ENCODE measurements around the gene ARHGEF4.

Gene ARHGEF4

GRCh38 chr2:130912471-130912870 is 75.8 kb downstream of the ARHGEF4 start:
- TF ChIP-seq TARDBP (IDR thresholded peaks at IDR 0.05): no peak
- no peak for TF ChIP-seq ZNF384 (IDR thresholded peaks at IDR 0.05)
- no peak for TF ChIP-seq BHLHE40 (IDR thresholded peaks at IDR 0.05; ENCODE audit: borderline replicate concordance)
- no peak for TF ChIP-seq SP1 (IDR thresholded peaks at IDR 0.05)
- TF ChIP-seq SUZ12 (IDR thresholded peaks at IDR 0.05): no peak
- TF ChIP-seq CTBP1 (IDR thresholded peaks at IDR 0.05; ENCODE audit: borderline replicate concordance): no peak
- CTCF ChIA-PET: no interaction called here
- no peak for DNase-seq (ENCODE audit: extremely low spot score)
- POLR2A ChIA-PET: no interaction called here

GRCh38 chr2:130913891-130914290 is 77.2 kb downstream of the ARHGEF4 start:
- ChIA-PET POLR2A (no interaction called here), CTCF (no interaction called here)
- no peak for DNase-seq (ENCODE audit: extremely low spot score)
- no peak for TF ChIP-seq LEF1 (IDR thresholded peaks at IDR 0.05; ENCODE audit: borderline replicate concordance)
- no peak for TF ChIP-seq L3MBTL2 (conservative IDR thresholded peaks at IDR 0.05)
- no peak for TF ChIP-seq TARDBP (IDR thresholded peaks at IDR 0.05)
- no peak for TF ChIP-seq ZNF384 (IDR thresholded peaks at IDR 0.05)
- TF ChIP-seq FOXM1 (IDR thresholded peaks at IDR 0.05; ENCODE audit: borderline replicate concordance): no peak
- TF ChIP-seq HDGF (IDR thresholded peaks at IDR 0.05; ENCODE audit: borderline replicate concordance): no peak
- TF ChIP-seq ELF4 (IDR thresholded peaks at IDR 0.05): no peak
- TF ChIP-seq BHLHE40 (IDR thresholded peaks at IDR 0.05; ENCODE audit: borderline replicate concordance): no peak

GRCh38 chr2:130915149-130915548 is 78.4 kb downstream of the ARHGEF4 start:
- TF ChIP-seq LEF1 (IDR thresholded peaks at IDR 0.05; ENCODE audit: borderline replicate concordance): no peak
- TF ChIP-seq ARNT (IDR thresholded peaks at IDR 0.05): no peak
- TF ChIP-seq FOXM1 (IDR thresholded peaks at IDR 0.05; ENCODE audit: borderline replicate concordance): no peak
- no peak for TF ChIP-seq FOXA1 (IDR thresholded peaks at IDR 0.05)
- TF ChIP-seq ELF4 (IDR thresholded peaks at IDR 0.05): no peak
- TF ChIP-seq L3MBTL2 (conservative IDR thresholded peaks at IDR 0.05): no peak
- no peak for TF ChIP-seq SP1 (IDR thresholded peaks at IDR 0.05)
- TF ChIP-seq ZNF384 (IDR thresholded peaks at IDR 0.05): no peak
- TF ChIP-seq CTBP1 (IDR thresholded peaks at IDR 0.05; ENCODE audit: borderline replicate concordance): no peak
- TF ChIP-seq FOXK2 (IDR thresholded peaks at IDR 0.05): no peak
- no peak for TF ChIP-seq BHLHE40 (IDR thresholded peaks at IDR 0.05; ENCODE audit: borderline replicate concordance)
- TF ChIP-seq PKNOX1 (IDR thresholded peaks at IDR 0.05): no peak
- no peak for TF ChIP-seq NFRKB (IDR thresholded peaks at IDR 0.05)
- no peak for TF ChIP-seq TARDBP (IDR thresholded peaks at IDR 0.05)
- POLR2A ChIA-PET: no interaction called here
- no peak for DNase-seq (ENCODE audit: extremely low spot score)
- CTCF ChIA-PET: no interaction called here

DNA sequence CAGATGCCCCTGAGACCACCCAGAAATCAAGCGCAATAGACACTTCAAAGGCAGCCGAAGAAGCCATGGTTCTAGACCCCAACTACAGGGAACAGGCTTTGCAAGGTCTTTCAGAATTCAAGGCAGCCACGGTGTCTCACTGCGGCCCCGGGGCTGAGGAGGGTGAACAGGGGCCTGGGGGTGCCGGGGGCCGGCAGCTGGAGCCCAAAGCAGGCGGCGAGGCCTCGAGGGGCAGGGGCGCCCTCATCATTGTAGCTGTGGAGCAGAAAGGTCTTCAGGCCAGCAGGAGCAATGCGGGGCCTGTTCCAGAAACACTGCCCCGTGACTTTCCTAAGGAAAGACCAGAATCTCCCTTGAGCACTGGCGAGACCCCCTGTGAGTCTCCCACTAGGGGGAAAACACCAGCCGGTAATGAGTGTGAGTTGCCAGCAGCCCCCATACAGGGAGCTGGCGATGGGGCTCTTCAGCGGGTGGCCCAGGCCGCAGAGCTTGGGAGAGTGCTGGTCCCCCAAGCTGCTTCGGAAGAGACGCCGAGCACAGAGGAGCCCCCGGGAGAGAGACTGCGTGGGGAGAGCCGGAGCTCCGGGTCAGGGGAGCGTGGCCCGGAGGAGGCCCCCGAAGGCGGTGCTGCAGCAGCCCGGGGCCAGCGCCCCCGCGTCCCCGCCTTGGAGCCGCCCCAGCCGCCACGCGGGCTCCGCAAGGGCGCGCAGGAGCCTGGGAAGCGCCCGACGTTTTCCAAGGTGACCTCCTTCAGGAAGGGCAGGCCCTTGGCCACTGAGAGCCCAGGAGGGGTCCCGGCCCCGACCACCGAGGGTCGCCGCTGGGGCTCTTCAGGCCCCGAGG is 79.1 kb downstream of the ARHGEF4 start:
- CTCF ChIA-PET: no interaction called here
- TF ChIP-seq ARNT (IDR thresholded peaks at IDR 0.05) (no peak), PKNOX1 (IDR thresholded peaks at IDR 0.05) (no peak), ZNF384 (IDR thresholded peaks at IDR 0.05) (no peak), NFRKB (IDR thresholded peaks at IDR 0.05) (no peak), HDGF (IDR thresholded peaks at IDR 0.05; ENCODE audit: borderline replicate concordance) (no peak), CTBP1 (IDR thresholded peaks at IDR 0.05; ENCODE audit: borderline replicate concordance) (no peak)
- DNase-seq (ENCODE audit: extremely low spot score): no peak
- POLR2A ChIA-PET: no interaction called here

- ChIA-PET CTCF (no interaction called here), POLR2A (no interaction called here)
- TF ChIP-seq ARNT (IDR thresholded peaks at IDR 0.05) (no peak), FOXA1 (IDR thresholded peaks at IDR 0.05) (no peak), CTBP1 (IDR thresholded peaks at IDR 0.05; ENCODE audit: borderline replicate concordance) (no peak), TARDBP (IDR thresholded peaks at IDR 0.05) (no peak), NFRKB (IDR thresholded peaks at IDR 0.05) (no peak), ELF4 (IDR thresholded peaks at IDR 0.05) (no peak), L3MBTL2 (conservative IDR thresholded peaks at IDR 0.05) (no peak), BHLHE40 (IDR thresholded peaks at IDR 0.05; ENCODE audit: borderline replicate concordance) (no peak), SP1 (IDR thresholded peaks at IDR 0.05) (no peak), FOXM1 (IDR thresholded peaks at IDR 0.05; ENCODE audit: borderline replicate concordance) (no peak), SUZ12 (IDR thresholded peaks at IDR 0.05) (no peak), LEF1 (IDR thresholded peaks at IDR 0.05; ENCODE audit: borderline replicate concordance) (no peak)
- DNase-seq (ENCODE audit: extremely low spot score): no peak
These were observed 79.7 kb downstream of the ARHGEF4 start for GRCh38 chr2:130916438-130916705.

GRCh38 chr2:130917006-130917688 is 80.4 kb downstream of the ARHGEF4 start:
- DNase-seq (ENCODE audit: extremely low spot score): no peak
- CTCF ChIA-PET: no interaction called here
- POLR2A ChIA-PET: no interaction called here
- TF ChIP-seq LEF1 (IDR thresholded peaks at IDR 0.05; ENCODE audit: borderline replicate concordance): no peak
- no peak for TF ChIP-seq HDGF (IDR thresholded peaks at IDR 0.05; ENCODE audit: borderline replicate concordance)
- TF ChIP-seq ZNF384 (IDR thresholded peaks at IDR 0.05): no peak
- no peak for TF ChIP-seq ARNT (IDR thresholded peaks at IDR 0.05)
- TF ChIP-seq BHLHE40 (IDR thresholded peaks at IDR 0.05; ENCODE audit: borderline replicate concordance): no peak
- TF ChIP-seq CTBP1 (IDR thresholded peaks at IDR 0.05; ENCODE audit: borderline replicate concordance): no peak
- no peak for TF ChIP-seq SP1 (IDR thresholded peaks at IDR 0.05)
- TF ChIP-seq PKNOX1 (IDR thresholded peaks at IDR 0.05): no peak
- no peak for TF ChIP-seq FOXM1 (IDR thresholded peaks at IDR 0.05; ENCODE audit: borderline replicate concordance)
- TF ChIP-seq FOXA1 (IDR thresholded peaks at IDR 0.05): no peak
- no peak for TF ChIP-seq SUZ12 (IDR thresholded peaks at IDR 0.05)
- no peak for TF ChIP-seq NFRKB (IDR thresholded peaks at IDR 0.05)
- no peak for TF ChIP-seq TARDBP (IDR thresholded peaks at IDR 0.05)
- TF ChIP-seq L3MBTL2 (conservative IDR thresholded peaks at IDR 0.05): no peak
- no peak for TF ChIP-seq FOXK2 (IDR thresholded peaks at IDR 0.05)
- no peak for TF ChIP-seq ELF4 (IDR thresholded peaks at IDR 0.05)

Data from HEK293T (cell line).